NCI-H1105 treated with DMSO at 0.1 percent for 48 hours (cell line): ENCODE data around the gene FBXL14.
A peak's percentile ranks its signal among the peaks of the same experiment; 100 is the strongest.
"Not testable (repeated sequence)": the region's sequence is repeated elsewhere in the genome, so short reads cannot be mapped to it uniquely, and the experiment has no call there.

Source experiments
- DNase-seq: peaks from one replicate; lab custom pipeline; 2025; lab: John Stamatoyannopoulos, UW

The FBXL14 gene

GRCh38 chr12:1619587-1619986 lies 25.2 kb upstream of the FBXL14 start:
- DNase-seq, result no peak

- DNase-seq, result no peak
Observed at GRCh38 chr12:1619159-1619558, 24.8 kb upstream of the FBXL14 start.

- DNase-seq, result no peak
Observed at GRCh38 chr12:1618489-1618888, 24.1 kb upstream of the FBXL14 start.

- DNase-seq, result no peak
Observed at GRCh38 chr12:1616233-1617066, 22.1 kb upstream of the FBXL14 start.

GRCh38 chr12:1614360-1614759 lies 20.0 kb upstream of the FBXL14 start:
- no peak for DNase-seq

- no peak for DNase-seq
Observed at GRCh38 chr12:1613860-1614259, 19.5 kb upstream of the FBXL14 start.

- no peak for DNase-seq
Observed at GRCh38 chr12:1611803-1612572, 17.6 kb upstream of the FBXL14 start.

- DNase-seq, result no peak
Observed at GRCh38 chr12:1610072-1610643, 15.8 kb upstream of the FBXL14 start.

- no peak for DNase-seq
Observed at GRCh38 chr12:1608713-1609119, 14.3 kb upstream of the FBXL14 start.

- no peak for DNase-seq
Observed at GRCh38 chr12:1607940-1608712, 13.7 kb upstream of the FBXL14 start.

GRCh38 chr12:1606021-1606622 lies 11.7 kb upstream of the FBXL14 start:
- DNase-seq, result peak; percentile 72

GRCh38 chr12:1605129-1606020 lies 11.0 kb upstream of the FBXL14 start:
- peak; percentile 80 for DNase-seq

- DNase-seq, result no peak
Observed at GRCh38 chr12:1604464-1604863, 10.1 kb upstream of the FBXL14 start.

GRCh38 chr12:1603269-1603993 lies 9.1 kb upstream of the FBXL14 start:
- DNase-seq, result no peak

GRCh38 chr12:1602706-1603105 lies 8.3 kb upstream of the FBXL14 start:
- not testable (repeated sequence) for DNase-seq

- DNase-seq, result no peak
Observed at GRCh38 chr12:1598757-1599156, 4.4 kb upstream of the FBXL14 start.

GRCh38 chr12:1595690-1596347 lies 1.4 kb upstream of the FBXL14 start:
- no peak for DNase-seq

GRCh38 chr12:1595026-1595561 lies 713 bp upstream of the FBXL14 start:
- no peak for DNase-seq

- no peak for DNase-seq
Observed at GRCh38 chr12:1594006-1594260, 448 bp downstream of the FBXL14 start.
